H1 (cell line): ENCODE measurements around the gene RNF182.
"Not testable (repeated sequence)": the region's sequence is repeated elsewhere in the genome, so short reads cannot be mapped to it uniquely, and the experiment has no call there.

Experiments
- CEBPB ChIP-seq: IDR thresholded peaks from 2 replicates; pipeline ENCODE4 v1.6.1; 2012; ENCODE audit warnings: low read depth, low read length
- MAFK ChIP-seq: IDR thresholded peaks from 2 replicates; pipeline ENCODE4 v1.6.1; 2012; ENCODE audit warnings: low read depth, mild to moderate bottlenecking, improper control_type of control experiment, low read length
- NRF1 ChIP-seq: IDR thresholded peaks from 2 replicates; pipeline ENCODE4 v1.6.1; 2011; ENCODE audit warnings: mild to moderate bottlenecking, low read depth, low read length, improper control_type of control experiment
- POLR2A ChIP-seq, 2 experiments: IDR thresholded peaks; 1 replicate in 1 of 2; 2 replicates in 1 of 2; pipeline ENCODE4 v1.6.1; 2011; ENCODE audit warnings: low read depth in 2 of 2, low read length in 2 of 2, mild to moderate bottlenecking in 2 of 2; ENCODE audit errors: control extremely low read depth in 1 of 2
- POLR2AphosphoS5 ChIP-seq: IDR thresholded peaks from 2 replicates; pipeline ENCODE4 v1.6.1; 2011; ENCODE audit warnings: low read depth, low read length
- TF ChIP-seq, protein P1 (sequence below), 3 experiments: IDR thresholded peaks; 1 replicate in 2 of 3; 2 replicates in 1 of 3; pipeline versions ENCODE4 v1.5.1 to v1.6.1; 2011; ENCODE audit warnings: low read length in 3 of 3, mild to moderate bottlenecking in 3 of 3, inconsistent platforms in 2 of 3, low read depth in 1 of 3, moderate library complexity in 1 of 3; ENCODE audit not compliant: insufficient read depth in 1 of 3; ENCODE audit errors: control extremely low read depth in 1 of 3

GRCh38 chr6:13973422-13973821 lies 48.7 kb downstream of the RNF182 start:
- not testable (repeated sequence) for TF ChIP-seq POLR2A (IDR thresholded peaks at IDR 0.05; ENCODE audit: control extremely low read depth in 1 of 2, low read depth in 2 of 2, low read length in 2 of 2); NRF1; POLR2AphosphoS5; CEBPB; MAFK
- TF ChIP-seq, protein P1, sequence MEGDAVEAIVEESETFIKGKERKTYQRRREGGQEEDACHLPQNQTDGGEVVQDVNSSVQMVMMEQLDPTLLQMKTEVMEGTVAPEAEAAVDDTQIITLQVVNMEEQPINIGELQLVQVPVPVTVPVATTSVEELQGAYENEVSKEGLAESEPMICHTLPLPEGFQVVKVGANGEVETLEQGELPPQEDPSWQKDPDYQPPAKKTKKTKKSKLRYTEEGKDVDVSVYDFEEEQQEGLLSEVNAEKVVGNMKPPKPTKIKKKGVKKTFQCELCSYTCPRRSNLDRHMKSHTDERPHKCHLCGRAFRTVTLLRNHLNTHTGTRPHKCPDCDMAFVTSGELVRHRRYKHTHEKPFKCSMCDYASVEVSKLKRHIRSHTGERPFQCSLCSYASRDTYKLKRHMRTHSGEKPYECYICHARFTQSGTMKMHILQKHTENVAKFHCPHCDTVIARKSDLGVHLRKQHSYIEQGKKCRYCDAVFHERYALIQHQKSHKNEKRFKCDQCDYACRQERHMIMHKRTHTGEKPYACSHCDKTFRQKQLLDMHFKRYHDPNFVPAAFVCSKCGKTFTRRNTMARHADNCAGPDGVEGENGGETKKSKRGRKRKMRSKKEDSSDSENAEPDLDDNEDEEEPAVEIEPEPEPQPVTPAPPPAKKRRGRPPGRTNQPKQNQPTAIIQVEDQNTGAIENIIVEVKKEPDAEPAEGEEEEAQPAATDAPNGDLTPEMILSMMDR (IDR thresholded peaks at IDR 0.05; ENCODE audit: control extremely low read depth in 1 of 3, insufficient read depth in 1 of 3, low read depth in 1 of 3, low read length in 3 of 3): not testable (repeated sequence)
